Superior temporal gyrus (tissue), 1 donor: ENCODE measurements around the gene SPNS2.

Source experiments
- DNase-seq: peaks from one replicate; pipeline ENCODE4 v3.0.0-alpha.2; 2016; ENCODE audit errors: extremely low spot score

The SPNS2 gene

DNA sequence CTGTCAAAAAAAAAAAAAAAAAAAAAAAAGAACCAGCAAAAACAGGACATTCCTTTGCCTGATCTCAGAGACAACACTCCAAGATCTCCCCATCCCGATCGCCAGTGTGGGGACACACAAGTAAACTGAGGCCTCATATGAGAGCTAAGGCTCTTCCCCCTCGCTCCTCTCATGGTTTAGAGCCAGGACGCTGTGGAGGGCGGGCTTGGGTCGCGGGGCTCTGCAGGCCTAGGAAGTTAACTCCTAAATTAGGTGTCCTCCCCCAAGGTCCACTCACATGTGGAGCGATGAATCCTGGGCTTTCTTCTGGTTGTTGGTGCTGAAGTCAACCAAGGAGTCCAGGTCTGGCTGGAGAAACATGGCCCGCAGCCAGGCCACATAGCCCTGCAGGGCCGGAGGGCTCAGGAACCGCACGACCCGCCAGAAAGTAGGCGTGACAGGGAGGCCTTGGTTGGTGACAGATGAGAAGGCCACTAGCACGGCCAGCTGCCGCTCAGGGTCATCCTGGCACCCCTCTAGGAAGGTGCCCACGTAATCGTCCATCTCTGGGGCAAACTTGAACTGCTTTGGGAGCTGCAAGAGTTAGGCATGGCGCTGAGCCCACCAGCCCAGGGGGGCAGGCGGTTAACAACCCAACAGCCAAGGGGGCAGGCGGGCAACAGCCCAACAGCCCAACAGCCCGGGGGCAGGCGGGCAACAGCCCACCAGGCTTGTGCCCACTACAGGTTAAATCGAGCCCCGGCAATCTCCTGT lies 51.3 kb downstream of the SPNS2 start:
- DNase-seq, result no peak

DNA sequence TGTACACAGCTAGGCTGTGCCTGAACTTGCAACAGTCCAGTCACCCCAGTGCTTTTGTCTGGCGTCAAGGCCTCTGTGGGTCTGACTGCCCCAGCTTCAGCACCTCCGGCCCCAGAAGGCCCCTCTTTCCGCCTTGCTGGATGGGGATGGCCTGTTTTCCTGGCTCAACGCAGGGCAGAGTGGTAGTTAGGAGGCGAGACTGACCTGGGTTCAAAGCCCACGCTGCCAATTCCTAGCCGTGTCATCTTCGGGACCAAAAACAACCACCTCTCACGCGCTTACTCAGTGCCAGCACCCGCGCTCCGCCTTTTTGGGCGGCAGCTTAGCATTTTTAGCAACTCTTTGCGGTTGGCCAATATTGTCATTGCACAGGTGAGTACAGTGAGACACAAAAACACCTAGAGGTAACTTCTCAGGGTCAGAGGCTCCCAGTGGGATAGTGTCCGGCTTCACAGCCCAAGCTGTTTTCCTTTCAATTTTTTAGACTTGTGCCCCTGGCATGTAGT lies 51.9 kb downstream of the SPNS2 start:
- no peak for DNase-seq

DNA sequence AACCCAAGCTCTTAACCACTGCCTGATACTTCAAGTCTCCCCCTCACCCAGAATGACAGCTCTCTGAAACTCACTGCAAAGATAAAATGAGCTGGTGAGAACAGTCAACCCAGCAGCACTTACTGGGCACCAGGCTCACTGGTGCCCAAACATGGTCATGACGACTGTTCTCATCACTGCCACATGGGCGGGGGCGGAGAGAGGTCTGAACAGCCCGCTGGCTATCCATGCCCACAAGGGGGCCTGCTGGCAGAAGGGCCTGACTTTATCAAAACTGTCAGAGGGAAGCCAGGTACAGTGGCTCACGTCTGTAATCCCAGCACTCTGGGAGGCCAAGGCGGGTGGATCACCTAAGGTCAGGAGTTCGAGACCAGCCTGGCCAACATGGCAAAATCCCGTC lies 52.5 kb downstream of the SPNS2 start:
- DNase-seq, result no peak

DNA sequence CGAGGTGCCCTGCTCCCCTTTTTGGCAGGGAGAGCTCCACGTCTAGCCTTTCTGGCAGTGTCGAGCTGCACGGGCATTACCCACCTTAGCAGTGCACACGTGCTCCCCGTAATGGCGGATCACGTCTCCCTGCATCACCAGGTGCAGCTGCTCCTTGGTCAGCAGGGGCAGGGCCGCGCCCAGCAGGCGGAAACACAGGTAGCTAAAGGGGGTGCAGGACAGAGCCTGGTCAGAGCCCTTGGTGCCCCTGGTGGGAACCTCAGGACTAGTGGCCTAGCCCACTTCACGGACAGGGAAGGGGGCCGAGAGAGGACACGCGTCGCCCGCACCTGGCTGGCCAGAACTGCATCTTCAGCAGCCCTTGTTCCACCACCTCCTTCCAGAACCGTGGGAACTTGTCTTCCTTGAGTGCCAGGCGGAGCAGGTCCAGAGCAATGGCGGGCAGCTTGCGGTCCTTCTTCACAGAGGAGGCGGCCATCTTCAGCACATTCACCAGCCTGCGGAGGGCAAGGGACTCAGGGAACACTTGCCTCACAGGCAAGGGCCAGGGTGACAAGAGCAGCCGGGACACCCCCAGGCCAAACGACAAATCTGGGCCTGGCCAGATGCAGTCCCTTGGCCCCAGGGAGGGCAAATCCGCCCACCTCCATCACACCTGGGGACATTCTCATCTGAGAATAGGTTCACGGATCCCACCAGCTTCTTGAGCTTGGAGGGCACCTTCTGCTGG lies 53.3 kb downstream of the SPNS2 start:
- DNase-seq, result no peak

DNA sequence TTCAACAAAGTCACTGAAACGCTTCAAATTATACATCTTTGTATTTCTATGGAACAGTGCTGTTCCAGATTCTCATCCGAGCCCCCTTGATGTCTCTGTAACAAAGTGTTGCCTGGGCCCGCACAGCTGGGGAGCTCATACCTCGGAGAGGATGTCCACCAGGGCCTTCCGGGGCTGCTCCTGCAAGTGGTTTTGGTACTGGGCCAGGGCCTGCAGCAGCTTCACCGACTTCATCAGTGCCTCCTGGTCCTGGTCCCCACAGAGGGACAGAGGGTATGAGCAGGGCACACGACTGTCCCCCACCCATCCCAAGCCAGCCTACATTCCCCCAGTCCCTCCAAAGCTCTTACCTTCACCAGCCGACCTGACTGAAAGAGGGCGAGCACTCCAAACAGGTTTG lies 55.0 kb downstream of the SPNS2 start:
- DNase-seq, result no peak

DNA sequence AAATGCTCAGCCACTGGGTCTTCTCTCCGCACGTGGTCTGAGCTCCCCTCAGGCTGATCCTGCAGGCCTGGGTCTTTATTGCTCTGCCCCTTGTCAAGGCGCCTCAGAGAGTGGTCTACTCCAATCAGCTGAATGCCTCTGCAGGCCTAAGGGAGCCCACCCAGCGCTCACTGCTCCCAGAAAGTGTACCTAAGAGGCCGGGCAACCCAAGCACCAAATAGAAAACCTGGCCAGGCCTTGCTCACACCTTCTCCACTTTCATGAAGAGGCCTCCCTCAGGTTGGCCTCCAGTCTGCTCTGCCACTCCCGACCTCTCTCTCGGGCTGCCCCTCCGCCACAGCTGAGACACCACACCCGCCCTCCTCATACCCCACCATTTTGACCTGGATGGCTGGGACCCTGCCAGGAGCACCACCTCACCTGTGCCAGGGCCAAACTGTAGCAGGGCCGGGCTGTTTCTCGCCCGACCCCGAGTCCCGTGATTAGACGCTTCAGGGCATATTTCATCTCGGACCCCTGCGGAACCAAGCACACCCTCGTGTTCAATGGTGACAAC lies 55.8 kb downstream of the SPNS2 start:
- no peak for DNase-seq

DNA sequence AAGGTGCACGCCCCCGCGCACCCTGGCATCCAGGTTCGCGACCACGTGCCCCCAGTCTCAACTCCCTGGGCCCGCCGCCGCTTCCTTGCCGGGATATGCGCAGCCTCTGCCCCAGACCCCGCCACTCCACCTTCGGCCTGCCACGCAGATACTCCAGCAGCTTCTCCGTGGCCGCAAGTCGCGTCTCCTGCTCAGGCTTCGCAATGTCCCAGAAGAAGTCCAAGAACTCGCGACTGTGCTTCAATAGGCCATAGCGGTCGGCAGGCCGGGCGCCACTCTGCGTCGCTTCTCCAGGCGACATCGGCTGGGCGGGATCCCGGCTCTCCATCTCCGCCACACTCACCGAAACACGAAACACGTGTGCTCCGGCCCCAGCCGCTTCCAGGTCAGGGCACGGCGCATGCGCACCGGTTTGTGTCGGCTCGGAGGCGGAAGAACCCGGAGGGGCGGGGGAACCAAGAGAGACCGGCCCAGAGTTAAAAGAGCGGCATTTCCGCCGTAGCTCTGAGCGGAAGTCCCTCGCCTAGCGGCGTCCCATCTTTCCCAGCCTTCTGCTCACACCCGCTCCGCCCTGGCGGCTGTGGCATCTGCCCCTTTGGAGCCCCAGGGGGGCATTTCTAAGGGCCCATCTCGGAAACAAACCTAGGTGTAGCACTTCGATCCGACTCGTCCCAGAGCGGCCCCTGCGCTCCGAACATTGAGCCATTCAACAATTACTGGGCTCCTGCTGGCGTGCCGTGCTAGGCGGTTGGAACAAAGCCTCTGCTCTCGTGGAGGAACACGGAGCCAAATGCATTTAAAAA lies 56.5 kb downstream of the SPNS2 start, which contains the start of gene MYBBP1A:
Gene MYBBP1A, minus strand, starts transcription at position 388 of the 803 bp plus-strand sequence. Its CDS starts 60 bp downstream, at position 328.
- peak; percentile 97 for DNase-seq

DNA sequence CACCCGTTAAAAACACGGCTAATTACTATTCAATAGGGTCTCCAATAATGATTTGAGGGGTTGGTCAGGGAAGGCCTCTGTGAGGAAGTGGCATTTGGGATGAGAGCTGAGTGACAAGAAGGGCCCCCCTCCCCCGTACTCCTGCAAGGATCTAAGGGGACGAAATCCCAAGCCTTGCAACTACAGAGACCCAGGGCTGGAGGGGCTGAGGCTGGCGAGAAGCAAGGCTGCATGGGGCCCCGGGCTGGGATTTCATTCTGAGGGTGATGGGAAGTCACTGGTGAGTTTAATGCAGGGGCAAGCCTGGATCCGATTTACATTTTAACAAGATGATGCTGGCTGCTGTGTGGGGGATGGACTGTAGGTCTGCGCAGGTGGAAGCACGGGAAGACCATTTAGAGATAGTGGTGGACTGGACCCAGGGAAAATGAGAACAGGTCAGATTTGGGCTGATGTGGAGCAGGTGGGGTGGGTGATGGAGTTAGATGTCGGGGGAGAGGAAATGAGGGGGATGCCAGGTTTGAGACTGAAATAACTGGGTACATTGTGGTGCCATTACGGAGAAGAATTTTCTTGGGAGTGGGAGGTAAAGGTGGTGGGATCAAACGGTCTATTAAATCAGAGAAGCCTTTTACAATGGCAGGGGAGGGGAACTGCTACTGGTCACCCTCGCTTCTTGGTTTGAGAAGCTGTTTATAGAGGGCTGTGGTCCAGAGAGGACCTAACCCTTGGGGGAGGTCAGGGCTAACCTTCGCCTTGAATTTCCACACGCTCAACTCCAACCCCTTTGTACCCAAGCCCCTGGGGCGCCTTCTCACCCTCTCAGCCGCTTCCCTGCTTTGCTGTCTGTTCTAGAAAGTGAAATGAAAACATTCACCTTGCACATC lies 57.4 kb downstream of the SPNS2 start:
- no peak for DNase-seq

DNA sequence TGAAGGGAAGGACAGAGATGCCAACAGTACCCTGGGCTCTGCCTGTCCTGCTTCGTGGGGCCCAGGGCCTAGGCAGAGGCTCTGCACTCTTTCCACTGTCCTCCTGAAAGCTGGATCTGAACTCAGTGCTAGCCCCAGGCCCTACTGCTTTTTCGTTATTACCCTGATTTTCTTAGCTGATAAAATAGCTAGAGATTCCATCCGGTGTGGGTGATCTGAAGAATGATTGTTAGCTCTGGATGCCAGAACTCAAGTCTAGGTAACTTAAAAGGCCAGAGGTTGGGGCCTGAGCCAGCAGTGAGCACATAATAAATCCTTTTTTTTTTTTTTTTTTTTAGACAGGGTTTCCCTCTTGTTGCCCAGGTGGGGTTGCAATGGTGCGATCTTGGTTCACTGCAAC lies 58.3 kb downstream of the SPNS2 start:
- DNase-seq, result no peak

DNA sequence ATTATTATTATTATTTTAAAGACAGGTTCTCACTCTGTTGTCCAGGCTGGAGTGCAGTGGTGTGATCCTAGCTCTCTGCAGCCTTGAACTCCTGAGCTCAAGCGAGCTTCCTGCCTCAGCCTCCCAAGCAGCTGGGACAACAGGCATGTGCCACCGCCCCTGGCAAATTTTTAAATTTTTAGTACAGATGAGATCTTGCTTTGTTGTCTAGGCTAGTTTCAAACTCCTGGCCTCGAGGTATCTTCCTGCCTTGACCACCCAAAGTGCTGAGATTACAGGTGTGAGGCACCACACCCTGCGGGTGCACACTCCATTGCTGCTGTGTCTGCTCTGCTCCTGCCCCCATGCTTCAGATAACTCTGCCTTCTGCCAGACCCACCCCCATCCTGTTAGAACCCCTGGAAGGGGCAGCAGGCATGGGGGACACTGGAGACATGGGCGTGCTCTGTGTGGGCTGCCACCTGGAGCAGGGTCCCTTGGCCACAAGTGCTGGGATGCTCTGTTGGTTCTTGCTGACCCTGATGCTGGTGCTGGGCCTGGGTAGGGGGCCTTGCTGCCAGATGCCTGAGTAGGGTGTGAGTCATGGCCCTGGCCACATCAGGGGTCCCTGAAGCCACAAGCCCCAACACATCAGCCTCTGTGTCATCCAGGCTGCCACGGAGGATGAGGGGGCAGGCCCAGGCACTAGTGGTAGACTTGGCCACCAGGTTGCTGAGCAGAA lies 59.1 kb downstream of the SPNS2 start:
- DNase-seq, result no peak

DNA sequence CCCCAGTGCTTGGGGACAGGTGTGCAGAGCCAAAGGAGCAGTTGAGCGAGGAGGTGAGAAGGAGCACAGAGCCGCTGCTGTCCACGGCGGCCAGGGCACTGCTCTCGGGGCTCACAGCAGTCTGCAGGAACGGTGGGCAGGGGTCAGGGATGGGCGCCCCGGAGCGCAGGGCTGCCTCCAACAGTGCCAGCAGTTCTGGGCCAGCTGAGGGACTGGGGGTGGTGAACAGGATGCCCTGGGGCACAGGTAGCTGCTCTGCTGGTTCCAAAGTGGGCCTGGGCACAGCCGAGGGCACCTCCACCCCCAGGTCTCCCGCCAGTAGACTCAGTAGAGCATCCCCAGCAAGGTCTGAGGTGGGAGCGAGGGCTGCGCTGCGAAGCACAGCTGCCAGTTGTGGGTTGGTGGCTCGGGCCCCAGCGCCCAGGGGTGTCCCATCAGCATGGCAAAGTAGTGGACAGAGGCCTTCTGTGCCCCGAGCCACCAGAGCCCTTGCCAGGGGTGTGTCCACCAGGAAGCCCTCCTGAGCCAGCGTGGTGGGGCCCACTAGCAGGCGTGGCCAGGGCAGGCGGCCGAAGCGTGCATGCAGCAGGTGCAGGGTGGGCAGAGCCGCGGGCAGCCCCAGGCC lies 59.8 kb downstream of the SPNS2 start:
- DNase-seq, result no peak

DNA sequence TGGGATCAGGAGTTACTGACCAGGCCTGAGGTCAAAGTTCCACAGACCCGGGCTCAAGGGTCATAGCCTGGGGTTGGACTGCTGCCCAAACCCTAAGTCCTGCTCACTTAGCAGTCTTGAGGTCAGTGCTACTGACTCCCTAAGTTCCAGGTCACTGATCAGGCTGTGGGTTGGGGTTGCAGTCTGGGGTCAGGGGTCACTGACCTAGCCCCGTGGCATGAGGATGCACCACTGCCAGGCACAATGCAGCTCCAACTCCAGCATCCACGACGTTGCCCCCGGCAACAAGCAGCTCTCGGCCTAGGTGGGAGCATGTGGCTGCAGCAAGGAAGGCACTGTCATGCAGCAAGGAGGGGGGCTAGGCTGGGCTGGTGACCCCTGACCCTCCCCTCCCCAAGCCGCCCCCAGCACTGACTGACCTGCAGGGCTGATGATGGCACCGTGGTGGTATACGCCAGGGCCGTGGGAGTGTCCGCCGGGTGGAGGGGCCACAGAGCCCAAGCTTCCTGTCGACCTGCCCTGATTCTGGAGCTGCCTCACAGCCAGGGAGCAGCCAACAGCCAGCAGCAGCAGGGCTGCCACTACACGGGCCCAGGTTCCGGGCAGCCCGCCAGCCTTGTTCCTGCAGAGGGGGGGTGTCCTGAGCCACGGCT lies 60.6 kb downstream of the SPNS2 start:
- no peak for DNase-seq

DNA sequence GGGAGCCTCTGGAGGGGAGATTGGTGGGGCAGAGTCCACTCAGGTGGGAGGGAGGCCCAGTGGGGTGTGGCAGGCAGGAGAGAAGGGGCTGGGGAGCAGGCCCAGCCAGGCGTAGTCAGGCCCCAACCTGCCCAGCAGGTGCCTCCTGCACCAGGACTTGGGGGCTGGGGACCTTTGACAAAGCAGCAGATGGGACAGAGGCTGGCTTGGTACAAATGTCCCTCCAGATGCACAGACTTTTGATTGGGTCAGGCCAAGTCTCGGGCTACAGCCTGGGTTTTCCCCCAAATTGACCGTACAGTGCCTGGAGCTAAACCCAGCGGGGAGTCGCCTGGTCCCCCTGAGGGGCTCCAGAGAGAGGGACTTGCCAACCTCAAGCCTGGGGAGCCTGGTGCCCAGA lies 61.3 kb downstream of the SPNS2 start:
- no peak for DNase-seq

DNA sequence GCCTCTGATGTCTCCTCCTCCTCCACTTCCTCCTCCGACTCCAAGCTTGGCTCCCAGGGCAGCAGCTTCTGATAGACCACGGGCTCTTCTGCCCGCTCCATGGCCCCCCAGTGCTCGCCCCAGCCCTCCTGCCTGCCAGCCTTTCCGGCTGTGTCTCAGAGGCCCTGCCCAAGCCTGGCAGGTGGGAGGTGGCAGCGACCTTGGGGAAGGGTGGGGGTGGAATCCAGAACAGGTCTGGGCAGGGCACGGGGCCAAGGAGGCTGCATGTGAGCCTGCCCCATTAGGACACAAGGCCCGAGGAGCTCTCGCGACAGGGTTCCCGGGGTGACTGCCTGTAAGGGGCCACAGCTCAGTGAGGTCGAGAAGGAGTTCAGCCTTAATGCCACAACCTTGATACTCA lies 61.7 kb downstream of the SPNS2 start, which contains the start of gene GGT6:
Gene GGT6, minus strand, starts transcription at position 157 of the 400 bp plus-strand sequence. Its CDS starts 56 bp downstream, at position 101.
- no peak for DNase-seq

DNA sequence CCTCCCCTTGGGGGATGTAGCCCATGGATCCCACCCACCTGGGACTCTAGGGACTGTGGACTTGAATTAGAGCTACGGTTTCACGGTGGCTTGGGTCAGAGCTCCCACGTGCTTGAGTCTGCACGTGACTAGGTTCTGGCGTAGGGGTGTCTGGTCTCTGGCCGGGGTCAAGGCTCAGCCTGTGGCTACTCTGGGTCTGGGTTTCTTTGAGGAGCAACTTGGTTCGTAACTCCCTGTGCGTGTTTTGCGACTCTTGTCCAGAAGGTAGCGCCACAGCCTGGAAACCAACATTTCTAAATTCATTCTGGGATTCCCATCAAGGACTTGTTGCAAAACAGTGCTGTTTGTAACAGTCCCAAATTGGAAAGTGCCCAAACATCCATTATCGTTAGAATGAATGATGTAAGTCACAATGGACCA lies 62.2 kb downstream of the SPNS2 start:
- DNase-seq, result no peak

DNA sequence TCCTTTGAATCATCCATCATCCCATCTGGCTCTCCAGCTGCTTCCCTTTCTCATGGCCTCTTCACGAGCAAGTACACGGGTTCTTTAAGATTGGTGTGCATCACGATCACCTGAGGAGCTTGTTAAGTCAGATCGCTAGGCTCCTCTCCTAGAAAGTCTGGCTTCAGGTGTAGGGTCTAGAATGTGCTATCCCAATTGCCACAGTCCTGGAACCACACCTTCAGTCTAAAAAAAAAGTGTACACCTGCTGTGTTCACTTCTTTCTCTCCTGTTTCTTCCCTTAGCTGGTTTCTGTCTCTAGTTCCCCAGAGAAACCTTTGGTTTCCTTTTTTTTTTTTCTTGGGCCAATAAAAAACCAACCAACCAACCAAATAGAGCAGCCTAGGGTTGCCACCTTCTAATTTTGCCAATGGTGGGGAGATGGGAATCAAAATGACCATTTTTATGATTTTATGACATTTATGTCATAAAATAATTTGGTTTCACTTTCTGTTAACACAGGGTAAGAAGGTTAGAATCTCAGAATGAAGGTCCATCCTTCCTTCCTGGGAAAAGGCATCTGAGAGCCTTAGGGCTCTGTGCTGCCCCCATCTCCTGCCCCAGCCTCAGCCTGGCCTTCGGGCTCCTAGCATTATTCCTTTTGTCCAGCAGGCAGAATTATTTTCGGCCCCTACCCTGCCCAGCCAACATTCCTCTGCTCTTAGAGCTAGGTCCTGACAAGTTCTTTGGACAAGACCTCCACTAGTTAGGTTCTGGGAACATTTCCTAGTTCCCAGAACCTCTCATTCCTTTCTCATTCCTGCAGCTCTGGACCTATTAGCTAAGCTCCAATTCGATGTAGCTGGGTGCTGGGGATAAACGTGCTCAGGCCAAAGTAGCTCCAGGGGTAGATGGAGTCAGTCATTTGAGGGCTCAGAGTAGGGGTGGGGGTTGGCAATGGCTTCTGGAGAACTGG lies 63.6 kb downstream of the SPNS2 start:
- no peak for DNase-seq

DNA sequence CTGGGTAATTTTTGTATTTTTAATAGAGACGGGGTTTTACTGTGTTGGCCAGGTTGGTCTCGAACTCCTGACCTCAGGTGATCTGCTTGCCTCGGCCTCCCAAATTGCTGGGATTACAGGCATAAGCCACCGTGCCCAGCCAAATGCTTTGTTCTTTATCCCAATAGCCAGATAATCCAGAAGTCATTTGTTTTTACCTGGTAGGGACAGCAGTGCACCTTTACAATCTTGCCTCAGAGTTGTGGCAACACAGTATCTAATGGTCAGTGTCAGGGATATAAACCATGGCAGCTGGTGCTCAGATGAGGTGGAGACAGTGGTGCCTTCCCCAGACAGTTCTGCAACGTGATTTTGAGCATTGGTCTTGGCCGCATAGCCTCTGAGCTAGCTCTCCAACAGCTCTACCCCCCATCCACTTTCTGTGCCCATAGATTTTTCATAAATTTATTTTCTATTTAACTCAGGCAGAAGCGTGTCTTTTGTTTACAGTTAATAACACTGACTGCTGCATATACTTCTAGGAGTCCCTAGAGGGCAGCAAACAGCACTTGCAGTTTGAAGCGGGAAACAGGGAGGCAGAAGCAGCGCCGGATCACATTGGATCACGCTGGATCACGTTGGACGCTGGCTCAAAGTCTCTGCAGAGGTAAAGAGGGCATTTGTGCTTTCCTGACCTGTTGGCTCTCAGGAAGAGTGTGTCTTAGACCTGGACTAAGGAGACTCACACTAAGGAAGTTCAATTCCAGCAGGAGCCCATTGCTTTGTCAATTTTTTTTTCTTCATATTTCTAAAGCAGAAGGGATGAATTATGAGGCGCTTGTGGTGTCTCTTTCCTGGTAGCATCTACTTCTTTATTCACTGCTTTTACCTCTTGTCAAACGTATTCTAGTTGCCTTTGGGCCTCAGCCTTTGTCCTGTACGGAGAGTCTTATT lies 66.8 kb downstream of the SPNS2 start:
- DNase-seq, result peak; percentile 88
